ENCODE results near the gene RFPL3. TPM values are rescaled to one million over a fixed set of nuclear protein-coding genes. Genes with fewer than 3 reads are reported as not detected.
"Not testable (repeated sequence)": the region's sequence is repeated elsewhere in the genome, so short reads cannot be mapped to it uniquely, and the experiment has no call there.

The RFPL3 gene
- not detected for polyA plus RNA-seq (2013, experiment 1 of 2)
- not detected for polyA plus RNA-seq (2013, experiment 2 of 2)

DNA sequence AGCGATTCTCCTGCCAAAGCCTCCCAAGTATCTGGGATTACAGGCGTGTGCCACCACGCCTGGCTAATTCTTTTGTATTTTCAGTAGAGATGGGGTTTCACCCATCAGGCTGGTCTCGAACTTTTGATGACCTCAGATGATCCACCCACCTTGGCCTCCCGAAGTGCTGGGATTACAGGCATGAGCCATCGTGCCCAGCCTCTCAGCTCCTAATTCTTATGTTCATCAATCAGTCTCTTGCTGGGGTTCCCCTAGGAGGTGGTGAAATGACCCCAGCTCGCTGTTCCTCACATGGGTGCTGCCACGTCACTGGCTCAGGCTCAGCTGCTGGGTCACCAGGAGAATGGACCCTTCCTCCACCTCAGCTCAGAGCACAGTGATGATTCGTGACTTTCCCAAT is at the start of gene RFPL3:
TSS of gene RFPL3 (plus strand) at position 301 of the 400 bp plus-strand sequence. CDS start 205 bp downstream, outside the sequence.
- DNase-seq; H3K36me3 ChIP-seq (ENCODE audit: control insufficient read depth in 1 of 2, insufficient read depth in 2 of 2, low read depth in 1 of 2, low read length in 2 of 2); H3K4me2 ChIP-seq (ENCODE audit: low read length, poor library complexity, severe bottlenecking); H3K9me3 ChIP-seq (ENCODE audit: control insufficient read depth, low read length); H3K18ac ChIP-seq (ENCODE audit: low read depth in 1 of 2, low read length in 2 of 2); H2BK12ac ChIP-seq (ENCODE audit: low read length in 2 of 2); H3K4ac ChIP-seq (ENCODE audit: low read depth in 1 of 2, low read length in 2 of 2); H3K14ac ChIP-seq (ENCODE audit: low read length in 2 of 2); H3K9ac ChIP-seq (ENCODE audit: low read length); H2BK5ac ChIP-seq (ENCODE audit: low read depth, low read length, poor library complexity, severe bottlenecking); H3K4me3 ChIP-seq (ENCODE audit: insufficient read depth in 1 of 2, low read depth in 1 of 2, low read length in 2 of 2); H4K8ac ChIP-seq (ENCODE audit: low read length); H3K4me1 ChIP-seq (ENCODE audit: control insufficient read depth, insufficient read depth, low read depth, low read length); H2BK15ac ChIP-seq (ENCODE audit: low read depth, poor library complexity, severe bottlenecking); H4K91ac ChIP-seq (ENCODE audit: low read length); H3K23ac ChIP-seq (ENCODE audit: low read length in 2 of 2); H3K79me1 ChIP-seq (replicated peaks; ENCODE audit: low read length, poor library complexity, severe bottlenecking); H2AFZ ChIP-seq (ENCODE audit: low read depth, low read length); H3K27me3 ChIP-seq (ENCODE audit: control insufficient read depth in 1 of 2, insufficient read depth in 1 of 2, low read length in 2 of 2); H2AK5ac ChIP-seq (ENCODE audit: low read length, severe bottlenecking); H2BK120ac ChIP-seq (ENCODE audit: low read depth, low read length); H3K27ac ChIP-seq (ENCODE audit: low read length, poor library complexity, severe bottlenecking): not testable (repeated sequence)
- 73% methylated on average over 8 of the region's 9 CpGs for WGBS

DNA sequence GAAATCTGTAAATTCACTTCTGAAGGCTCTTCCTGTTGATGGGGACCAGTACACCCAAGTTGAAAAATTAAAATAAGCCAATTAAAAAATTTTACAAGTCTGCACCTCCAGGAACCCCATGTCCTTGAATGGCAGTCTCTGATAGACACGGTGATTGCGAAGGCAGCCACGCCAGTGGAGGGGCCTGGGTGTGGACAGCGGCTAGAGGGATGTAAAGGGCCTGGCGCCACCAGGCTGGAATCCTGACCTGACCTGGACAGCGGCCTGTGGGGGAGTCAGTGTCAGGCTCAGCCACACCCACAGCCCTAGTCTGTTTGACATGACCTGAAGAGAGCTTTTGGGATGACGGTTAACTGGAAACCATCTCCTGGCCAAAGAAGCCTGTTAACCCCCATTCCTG is 49.5 kb upstream of the RFPL3 start:
- H3K27ac ChIP-seq (ENCODE audit: low read length, poor library complexity, severe bottlenecking), result no peak overlapping the region
- H3K23ac ChIP-seq (ENCODE audit: low read length in 2 of 2), result no peak overlapping the region
- no peak overlapping the region for H4K91ac ChIP-seq (ENCODE audit: low read length)
- no peaks in the 10 kb centered on the region for H3K79me1 ChIP-seq (replicated peaks; ENCODE audit: low read length, poor library complexity, severe bottlenecking)
- peaks cover 4% of the 10 kb centered on the region for H3K4me1 ChIP-seq (ENCODE audit: control insufficient read depth, insufficient read depth, low read depth, low read length)
- 88% methylated on average over 7 of the region's 7 CpGs for WGBS
- H2BK120ac ChIP-seq (ENCODE audit: low read depth, low read length), result no peak overlapping the region
- H4K8ac ChIP-seq (ENCODE audit: low read length), result no peak overlapping the region
- DNase-seq, result no peak
- no peaks in the 10 kb centered on the region for H3K9me3 ChIP-seq (ENCODE audit: control insufficient read depth, low read length)
- H3K27me3 ChIP-seq (ENCODE audit: control insufficient read depth in 1 of 2, insufficient read depth in 1 of 2, low read length in 2 of 2), result peaks cover 7 to 24% of the 10 kb centered on the region in 2 experiments
- H3K9ac ChIP-seq (ENCODE audit: low read length), result no peak overlapping the region
- H3K36me3 ChIP-seq (ENCODE audit: control insufficient read depth in 1 of 2, insufficient read depth in 2 of 2, low read depth in 1 of 2, low read length in 2 of 2), result no peaks in the 10 kb centered on the region
- H2BK12ac ChIP-seq (ENCODE audit: low read length in 2 of 2), result no peak overlapping the region
- no peak overlapping the region for H3K4me2 ChIP-seq (ENCODE audit: low read length, poor library complexity, severe bottlenecking)
- H3K18ac ChIP-seq (ENCODE audit: low read depth in 1 of 2, low read length in 2 of 2), result no peak overlapping the region
- H3K4ac ChIP-seq (ENCODE audit: low read depth in 1 of 2, low read length in 2 of 2), result no peak overlapping the region
- H3K4me3 ChIP-seq (ENCODE audit: insufficient read depth in 1 of 2, low read depth in 1 of 2, low read length in 2 of 2), result no peak overlapping the region
- no peak overlapping the region for H2BK15ac ChIP-seq (ENCODE audit: low read depth, poor library complexity, severe bottlenecking)
- no peak overlapping the region for H3K14ac ChIP-seq (ENCODE audit: low read length in 2 of 2)
- H2BK5ac ChIP-seq (ENCODE audit: low read depth, low read length, poor library complexity, severe bottlenecking), result no peak overlapping the region
- no peak overlapping the region for H2AFZ ChIP-seq (ENCODE audit: low read depth, low read length)
- no peak overlapping the region for H2AK5ac ChIP-seq (ENCODE audit: low read length, severe bottlenecking)

- Histone ChIP-seq H3K27me3 (ENCODE audit: control insufficient read depth in 1 of 2, insufficient read depth in 1 of 2, low read length in 2 of 2) (peaks cover 7 to 24% of the 10 kb centered on the region in 2 experiments), H4K8ac (ENCODE audit: low read length) (no peak overlapping the region), H3K9me3 (ENCODE audit: control insufficient read depth, low read length) (no peaks in the 10 kb centered on the region), H2BK120ac (ENCODE audit: low read depth, low read length) (no peak overlapping the region), H3K23ac (ENCODE audit: low read length in 2 of 2) (no peak overlapping the region), H3K18ac (ENCODE audit: low read depth in 1 of 2, low read length in 2 of 2) (no peak overlapping the region), H3K27ac (ENCODE audit: low read length, poor library complexity, severe bottlenecking) (no peak overlapping the region), H3K4me3 (ENCODE audit: insufficient read depth in 1 of 2, low read depth in 1 of 2, low read length in 2 of 2) (no peak overlapping the region), H3K36me3 (ENCODE audit: control insufficient read depth in 1 of 2, insufficient read depth in 2 of 2, low read depth in 1 of 2, low read length in 2 of 2) (no peaks in the 10 kb centered on the region), H3K79me1 (replicated peaks; ENCODE audit: low read length, poor library complexity, severe bottlenecking) (no peaks in the 10 kb centered on the region), H3K4me1 (ENCODE audit: control insufficient read depth, insufficient read depth, low read depth, low read length) (peaks cover 4% of the 10 kb centered on the region), H3K4me2 (ENCODE audit: low read length, poor library complexity, severe bottlenecking) (no peak overlapping the region), H2BK12ac (ENCODE audit: low read length in 2 of 2) (no peak overlapping the region), H2BK15ac (ENCODE audit: low read depth, poor library complexity, severe bottlenecking) (no peak overlapping the region), H3K14ac (ENCODE audit: low read length in 2 of 2) (no peak overlapping the region), H3K9ac (ENCODE audit: low read length) (no peak overlapping the region), H2AK5ac (ENCODE audit: low read length, severe bottlenecking) (no peak overlapping the region), H2BK5ac (ENCODE audit: low read depth, low read length, poor library complexity, severe bottlenecking) (no peak overlapping the region), H4K91ac (ENCODE audit: low read length) (no peak overlapping the region), H3K4ac (ENCODE audit: low read depth in 1 of 2, low read length in 2 of 2) (no peak overlapping the region), H2AFZ (ENCODE audit: low read depth, low read length) (no peak overlapping the region)
- WGBS, result 94% methylated on average over 2 of the region's 6 CpGs
- no peak for DNase-seq
These were observed 48.7 kb upstream of the RFPL3 start for GRCh38 chr22:32308934-32309333.

GRCh38 chr22:32309585-32310251 is 47.9 kb upstream of the RFPL3 start:
- H2AFZ ChIP-seq (ENCODE audit: low read depth, low read length), result no peak overlapping the region
- no peak overlapping the region for H3K9ac ChIP-seq (ENCODE audit: low read length)
- no peak overlapping the region for H4K91ac ChIP-seq (ENCODE audit: low read length)
- WGBS, result 52% methylated on average over 7 of the region's 9 CpGs
- no peak overlapping the region for H3K4me3 ChIP-seq (ENCODE audit: insufficient read depth in 1 of 2, low read depth in 1 of 2, low read length in 2 of 2)
- H3K9me3 ChIP-seq (ENCODE audit: control insufficient read depth, low read length), result no peaks in the 10 kb centered on the region
- H2BK5ac ChIP-seq (ENCODE audit: low read depth, low read length, poor library complexity, severe bottlenecking), result no peak overlapping the region
- no peak overlapping the region for H3K27ac ChIP-seq (ENCODE audit: low read length, poor library complexity, severe bottlenecking)
- no peak overlapping the region for H3K14ac ChIP-seq (ENCODE audit: low read length in 2 of 2)
- H3K36me3 ChIP-seq (ENCODE audit: control insufficient read depth in 1 of 2, insufficient read depth in 2 of 2, low read depth in 1 of 2, low read length in 2 of 2), result no peaks in the 10 kb centered on the region
- H3K4me1 ChIP-seq (ENCODE audit: control insufficient read depth, insufficient read depth, low read depth, low read length), result peaks cover 4% of the 10 kb centered on the region
- no peak overlapping the region for H2AK5ac ChIP-seq (ENCODE audit: low read length, severe bottlenecking)
- no peak overlapping the region for H2BK15ac ChIP-seq (ENCODE audit: low read depth, poor library complexity, severe bottlenecking)
- H3K4ac ChIP-seq (ENCODE audit: low read depth in 1 of 2, low read length in 2 of 2), result no peak overlapping the region
- no peak overlapping the region for H2BK120ac ChIP-seq (ENCODE audit: low read depth, low read length)
- H2BK12ac ChIP-seq (ENCODE audit: low read length in 2 of 2), result no peak overlapping the region
- no peak overlapping the region for H3K18ac ChIP-seq (ENCODE audit: low read depth in 1 of 2, low read length in 2 of 2)
- no peak overlapping the region for H3K4me2 ChIP-seq (ENCODE audit: low read length, poor library complexity, severe bottlenecking)
- no peak overlapping the region for H4K8ac ChIP-seq (ENCODE audit: low read length)
- no peaks in the 10 kb centered on the region for H3K79me1 ChIP-seq (replicated peaks; ENCODE audit: low read length, poor library complexity, severe bottlenecking)
- DNase-seq, result no peak
- peaks cover 7 to 24% of the 10 kb centered on the region in 2 experiments for H3K27me3 ChIP-seq (ENCODE audit: control insufficient read depth in 1 of 2, insufficient read depth in 1 of 2, low read length in 2 of 2)
- no peak overlapping the region for H3K23ac ChIP-seq (ENCODE audit: low read length in 2 of 2)
